ENCODE measurements around the gene GOLGA8S.
"Not testable (repeated sequence)": the region's sequence is repeated elsewhere in the genome, so short reads cannot be mapped to it uniquely, and the experiment has no call there.

Gene GOLGA8S, protein sequence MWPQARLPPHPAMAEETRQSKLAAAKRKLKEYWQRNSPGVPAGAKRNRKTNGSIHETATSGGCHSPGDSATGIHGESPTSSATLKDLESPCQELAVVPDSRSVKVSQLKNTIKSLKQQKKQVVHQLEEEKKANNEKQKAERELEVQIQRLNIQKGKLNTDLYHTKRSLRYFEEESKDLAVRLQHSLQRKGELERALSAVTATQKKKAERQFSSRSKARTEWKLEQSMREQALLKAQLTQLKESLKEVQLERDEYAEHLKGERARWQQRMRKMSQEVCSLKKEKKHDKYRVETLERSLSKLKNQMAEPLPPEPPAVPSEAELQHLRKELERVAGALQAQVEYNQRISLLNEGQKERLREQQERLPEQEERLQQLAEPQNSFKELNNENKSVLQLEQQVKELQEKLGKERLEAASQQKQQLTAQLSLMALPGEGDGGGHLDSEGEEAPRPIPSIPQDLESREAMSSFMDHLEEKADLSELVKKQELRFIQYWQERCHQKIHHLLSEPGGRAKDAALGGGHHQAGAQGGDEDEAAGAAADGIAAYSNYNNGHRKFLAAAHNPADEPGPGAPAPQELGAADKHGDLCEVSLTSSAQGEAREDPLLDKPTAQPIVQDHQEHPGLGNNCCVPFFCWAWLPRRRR

DNA sequence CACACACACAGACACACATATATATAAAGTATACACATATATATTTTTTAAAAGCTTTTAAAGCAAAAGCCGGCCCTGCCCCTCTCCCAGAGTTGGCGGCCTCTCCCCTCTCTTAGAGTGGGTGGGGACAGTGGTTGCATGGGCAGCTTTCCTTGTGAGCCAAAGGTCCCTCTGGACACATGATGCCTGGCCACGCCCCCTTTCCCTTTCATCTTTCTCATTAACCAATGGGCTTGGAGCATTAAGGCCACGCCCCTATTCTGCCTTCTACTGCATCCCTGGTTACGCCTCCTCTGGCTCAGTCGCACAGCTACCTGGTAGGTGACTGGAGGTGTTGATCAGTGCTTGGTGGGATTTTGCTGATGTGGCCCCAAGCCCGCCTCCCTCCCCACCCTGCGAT is at the start of gene GOLGA8S:
Gene GOLGA8S (plus strand): TSS at position 301 of the 400 bp plus-strand sequence. CDS start 62 bp downstream, at position 363.
- H3K4me3 ChIP-seq (ENCODE audit: low read depth, low read length), result not testable (repeated sequence)

DNA sequence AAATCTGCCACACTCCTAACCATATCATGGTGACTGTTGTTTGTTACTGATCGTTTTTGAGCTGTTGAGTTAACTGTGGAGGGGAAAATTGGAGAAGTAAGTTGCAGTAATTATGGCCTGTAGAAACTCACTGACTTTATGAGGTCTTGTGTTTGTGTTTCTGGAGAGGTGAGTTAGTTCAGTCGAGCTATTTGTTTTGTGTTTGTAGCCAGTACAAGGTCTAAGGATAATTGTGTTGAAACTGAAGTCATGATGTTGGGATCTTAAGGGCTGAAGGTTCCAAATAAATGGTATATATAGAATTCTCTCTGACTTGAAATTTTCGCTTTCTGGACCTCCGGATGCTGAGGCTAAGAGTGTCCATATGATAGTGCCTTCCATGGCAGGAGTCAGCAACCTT is 49.7 kb upstream of the GOLGA8S start:
- H3K4me3 ChIP-seq (ENCODE audit: low read depth, low read length), result not testable (repeated sequence)

DNA sequence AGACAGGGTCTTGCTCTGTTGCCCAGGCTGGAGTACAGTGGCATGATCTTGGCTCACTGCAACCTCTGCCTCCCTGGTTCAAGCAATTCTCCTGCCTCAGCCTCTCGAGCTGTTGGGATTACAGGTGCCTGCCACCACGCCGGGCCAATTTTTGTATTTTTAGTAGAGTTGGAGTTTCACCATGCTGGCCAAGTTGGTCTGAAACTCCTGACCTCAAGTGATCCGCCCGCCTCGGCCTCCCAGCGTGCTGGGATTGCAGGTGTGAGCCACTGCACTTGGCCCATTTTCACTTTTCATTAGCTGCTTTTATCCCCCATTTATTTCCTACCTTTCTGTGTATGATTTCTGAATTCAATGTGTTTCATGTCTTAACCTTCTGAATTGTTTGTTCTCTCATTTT is 48.6 kb upstream of the GOLGA8S start:
- not testable (repeated sequence) for H3K4me3 ChIP-seq (ENCODE audit: low read depth, low read length)

DNA sequence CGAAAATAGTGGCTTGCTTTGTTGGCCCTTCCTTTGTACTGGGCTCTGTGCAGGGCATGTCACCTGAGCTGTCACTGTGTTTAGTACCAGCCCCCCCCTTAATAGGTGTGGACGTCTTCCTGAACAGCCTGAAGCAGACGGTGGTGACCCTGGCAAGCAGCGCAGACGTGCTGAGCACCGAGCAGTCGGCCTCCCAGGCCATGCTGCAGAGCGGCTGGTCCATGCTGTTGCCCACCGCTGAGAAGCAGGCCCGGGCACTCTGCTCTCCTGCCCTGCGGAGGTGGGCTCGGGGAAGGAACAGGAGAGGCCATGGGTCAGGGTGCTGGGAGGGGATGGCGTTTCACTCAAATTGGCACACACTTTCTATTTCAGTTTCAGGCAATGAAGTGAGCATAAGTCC is 43.3 kb upstream of the GOLGA8S start:
- H3K4me3 ChIP-seq (ENCODE audit: low read depth, low read length), result not testable (repeated sequence)

DNA sequence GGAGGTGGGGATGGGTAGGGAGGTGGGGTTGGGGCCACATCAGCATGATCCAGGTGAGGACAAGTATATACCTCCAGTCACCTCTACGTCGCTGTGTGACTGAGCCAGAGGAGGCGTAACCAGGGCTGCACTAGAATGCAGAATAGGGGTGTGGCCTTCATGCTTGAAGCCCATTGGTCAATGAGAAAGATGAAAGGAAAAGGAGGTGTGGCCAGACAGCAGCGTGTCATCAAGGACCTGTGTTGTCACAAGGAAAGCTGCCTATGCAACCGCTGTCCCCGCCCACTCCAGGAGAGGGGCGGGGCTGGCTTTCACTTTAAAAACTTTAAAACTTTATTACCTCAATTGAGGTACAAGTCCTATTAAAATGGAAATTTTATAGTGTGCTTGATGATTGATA is 20.5 kb upstream of the GOLGA8S start, which contains the start of gene GOLGA6L26:
Gene GOLGA6L26 (minus strand): TSS at position 101 of the 400 bp plus-strand sequence. CDS start 61 bp downstream, at position 40.
- H3K4me3 ChIP-seq (ENCODE audit: low read depth, low read length), result not testable (repeated sequence)

DNA sequence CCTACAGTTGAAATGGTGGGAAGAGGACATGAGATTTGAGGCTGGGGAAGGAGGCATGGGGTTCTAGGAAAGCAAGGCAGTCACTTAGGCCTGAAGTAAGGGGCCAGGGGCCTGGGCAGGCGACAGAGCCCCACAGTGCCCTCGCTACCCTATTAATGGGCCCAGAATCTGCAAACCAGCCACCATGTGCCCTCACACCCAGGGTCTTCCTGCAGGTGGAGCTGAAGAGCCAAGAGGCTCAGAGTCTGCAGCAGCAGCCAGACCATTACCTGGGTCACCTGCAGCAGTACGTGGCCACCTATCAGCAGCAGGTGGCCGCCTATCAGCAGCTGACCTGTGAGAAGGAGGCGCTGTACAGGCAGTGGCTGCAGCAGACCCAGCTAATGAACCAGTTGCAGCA is 8.1 kb downstream of the GOLGA8S start:
- not testable (repeated sequence) for H3K4me3 ChIP-seq (ENCODE audit: low read depth, low read length)

DNA sequence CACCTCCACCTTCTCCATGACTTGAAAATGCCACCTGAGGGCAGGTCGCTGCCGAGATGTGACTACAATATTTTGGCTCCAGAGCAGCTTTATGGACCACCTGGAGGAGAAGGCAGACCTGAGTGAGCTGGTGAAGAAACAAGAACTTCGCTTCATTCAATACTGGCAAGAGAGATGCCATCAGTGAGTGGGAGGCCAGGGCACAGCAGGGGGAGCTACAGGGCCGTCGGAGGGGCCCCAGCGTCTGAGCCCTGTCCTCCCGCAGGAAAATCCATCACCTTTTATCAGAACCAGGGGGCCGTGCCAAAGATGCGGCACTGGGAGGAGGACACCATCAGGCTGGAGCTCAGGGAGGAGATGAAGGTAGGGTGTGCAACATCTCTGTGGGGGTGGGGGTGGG is 9.7 kb downstream of the GOLGA8S start:
- not testable (repeated sequence) for H3K4me3 ChIP-seq (ENCODE audit: low read depth, low read length)

DNA sequence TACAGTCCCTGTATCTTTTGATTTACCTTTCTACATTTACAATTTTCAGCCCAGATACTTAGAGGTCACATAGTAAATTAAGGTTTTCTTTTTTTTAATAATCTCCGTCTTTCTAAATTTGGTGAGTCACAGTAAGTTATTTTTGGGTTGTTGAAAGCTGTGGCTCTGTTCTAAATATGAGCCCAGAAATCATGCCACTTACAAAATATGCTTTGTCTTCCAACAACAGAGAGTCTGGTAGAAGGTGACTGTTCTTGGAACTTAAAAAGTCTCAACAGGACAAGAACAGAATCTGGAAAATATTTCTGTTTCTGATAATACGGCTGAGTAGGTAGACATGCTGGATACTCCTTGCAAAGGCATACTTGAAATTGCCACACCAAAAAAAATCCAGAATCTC is 16.0 kb downstream of the GOLGA8S start:
- H3K4me3 ChIP-seq (ENCODE audit: low read depth, low read length), result no peak overlapping the region

DNA sequence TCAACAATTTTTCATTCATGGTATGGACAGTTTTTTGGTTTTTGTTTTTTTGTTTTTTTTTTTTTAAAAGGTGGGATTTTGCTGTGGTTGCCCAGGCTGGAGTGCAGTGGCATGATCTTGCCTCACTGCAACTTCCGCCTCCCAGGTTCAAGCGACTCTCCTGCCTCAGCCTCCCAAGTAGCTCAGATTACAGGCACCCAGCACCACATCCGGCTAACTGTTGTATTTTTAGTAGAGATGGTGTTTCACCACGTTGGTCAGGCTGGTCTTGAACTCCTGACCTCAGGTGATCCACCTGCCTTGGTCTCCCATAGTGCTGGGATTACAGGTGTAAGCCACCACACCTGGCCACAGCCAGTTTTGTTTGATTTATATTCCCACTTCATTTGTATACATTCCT is 16.6 kb downstream of the GOLGA8S start:
- not testable (repeated sequence) for H3K4me3 ChIP-seq (ENCODE audit: low read depth, low read length)

DNA sequence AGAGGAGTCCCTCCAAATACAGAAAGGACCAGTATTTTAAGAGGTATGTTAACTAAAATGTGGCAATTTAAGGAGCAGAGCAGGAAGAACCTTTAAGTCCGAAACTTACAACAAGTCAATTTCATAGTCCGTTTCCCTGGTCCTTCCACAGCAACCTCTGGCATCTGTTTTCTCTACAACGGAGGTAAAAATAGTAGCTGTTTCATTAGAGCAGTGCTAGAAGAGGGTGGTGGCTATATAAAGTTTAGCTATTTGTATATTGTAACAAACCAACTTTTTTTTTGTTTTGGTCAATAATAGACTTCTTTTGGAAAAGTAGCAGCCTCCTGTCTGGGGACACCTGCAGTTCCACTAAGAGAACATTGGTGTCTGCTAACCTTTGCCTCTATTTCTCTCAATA is 17.3 kb downstream of the GOLGA8S start:
- H3K4me3 ChIP-seq (ENCODE audit: low read depth, low read length), result not testable (repeated sequence)

DNA sequence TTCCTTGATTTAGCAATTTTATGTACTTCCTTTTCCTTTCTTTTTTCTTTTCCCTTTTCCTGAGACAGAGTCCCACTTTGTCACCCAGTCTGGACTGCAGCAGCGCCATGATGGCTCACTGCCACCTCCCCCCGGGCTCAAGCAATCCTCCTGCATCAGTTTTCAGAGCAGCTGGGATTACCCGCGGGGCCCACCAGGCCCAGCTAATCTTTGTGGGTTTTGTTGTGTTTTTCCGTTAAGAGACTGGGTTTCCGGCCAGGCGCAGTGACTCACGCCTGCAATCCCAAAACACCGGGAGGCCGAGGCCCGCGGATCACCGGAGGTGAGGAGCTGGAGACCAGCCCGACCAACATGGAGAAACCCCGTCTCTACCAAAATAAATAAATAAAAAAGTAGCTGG is 17.7 kb downstream of the GOLGA8S start:
- H3K4me3 ChIP-seq (ENCODE audit: low read depth, low read length), result no peak overlapping the region

DNA sequence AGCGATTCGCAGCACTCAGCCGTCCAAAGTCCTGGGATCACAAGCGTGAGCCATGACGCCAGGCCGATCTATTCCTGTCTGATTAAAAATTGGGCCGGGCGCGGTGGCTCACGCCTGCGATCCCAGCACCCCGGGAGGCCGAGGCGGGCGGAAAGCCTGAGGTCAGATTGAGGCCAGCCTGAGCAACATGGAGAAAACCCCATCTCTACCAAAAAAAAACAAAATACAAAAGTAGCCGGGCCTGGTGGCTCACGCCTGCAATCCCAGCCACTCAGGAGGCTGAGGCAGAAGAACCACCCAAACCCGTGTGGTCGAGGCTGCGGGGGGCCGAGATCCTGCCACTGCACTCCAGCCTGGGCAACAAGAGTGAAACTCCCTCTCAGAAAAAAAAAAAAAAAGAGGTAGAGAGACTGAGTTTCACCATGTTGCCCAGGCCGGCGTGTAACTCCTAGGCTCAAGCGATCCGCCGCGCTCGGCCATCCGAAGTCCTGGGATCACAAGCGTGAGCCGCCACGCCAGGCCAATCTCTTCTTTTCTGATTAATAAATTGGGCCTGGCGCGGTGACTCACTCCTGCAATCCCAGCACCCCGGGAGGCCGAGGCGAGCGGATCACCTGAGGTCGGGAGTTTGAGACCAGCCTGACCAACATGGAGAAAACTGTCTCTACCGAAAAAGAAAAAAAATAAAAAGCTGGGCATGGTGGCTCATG is 18.5 kb downstream of the GOLGA8S start:
- not testable (repeated sequence) for H3K4me3 ChIP-seq (ENCODE audit: low read depth, low read length)

DNA sequence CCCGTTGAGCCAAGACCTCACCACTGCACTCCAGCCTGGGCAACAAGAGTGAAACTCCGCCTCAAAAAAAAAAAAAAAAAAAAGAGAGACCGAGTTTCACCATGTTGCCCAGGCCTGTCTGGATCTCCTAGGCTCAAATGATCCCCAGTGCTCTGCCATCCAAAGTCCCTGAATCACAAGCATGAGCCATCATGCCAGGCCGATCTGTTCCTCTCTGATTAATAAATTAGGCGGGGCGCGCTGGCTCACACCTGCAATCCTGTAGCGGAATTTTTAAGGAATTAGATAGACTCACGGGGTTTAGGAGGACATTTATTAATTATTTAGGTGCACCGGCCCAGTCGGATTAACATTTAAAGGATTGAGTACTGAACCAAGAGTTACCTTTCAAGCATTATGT is 19.7 kb downstream of the GOLGA8S start:
- not testable (repeated sequence) for H3K4me3 ChIP-seq (ENCODE audit: low read depth, low read length)

DNA sequence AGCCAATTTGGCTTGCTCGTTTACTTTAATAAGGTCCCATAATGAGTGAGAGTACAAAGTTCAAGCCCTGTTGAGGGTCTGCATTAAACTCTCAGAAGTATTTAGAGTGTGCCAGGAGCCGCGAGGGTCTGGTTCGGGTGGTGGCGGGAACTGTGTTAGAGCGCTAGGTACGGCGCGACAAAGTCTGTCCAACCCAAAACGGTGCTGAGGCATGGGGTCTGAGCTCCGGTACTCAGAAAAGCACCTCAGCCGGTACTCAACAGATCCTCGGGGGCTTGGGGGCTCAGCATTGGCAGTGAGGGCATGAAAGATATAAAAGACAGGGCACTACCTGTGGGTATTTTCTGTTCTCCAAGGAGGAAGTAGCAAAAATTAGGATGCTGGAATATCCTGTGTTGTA is 24.4 kb downstream of the GOLGA8S start:
- not testable (repeated sequence) for H3K4me3 ChIP-seq (ENCODE audit: low read depth, low read length)

DNA sequence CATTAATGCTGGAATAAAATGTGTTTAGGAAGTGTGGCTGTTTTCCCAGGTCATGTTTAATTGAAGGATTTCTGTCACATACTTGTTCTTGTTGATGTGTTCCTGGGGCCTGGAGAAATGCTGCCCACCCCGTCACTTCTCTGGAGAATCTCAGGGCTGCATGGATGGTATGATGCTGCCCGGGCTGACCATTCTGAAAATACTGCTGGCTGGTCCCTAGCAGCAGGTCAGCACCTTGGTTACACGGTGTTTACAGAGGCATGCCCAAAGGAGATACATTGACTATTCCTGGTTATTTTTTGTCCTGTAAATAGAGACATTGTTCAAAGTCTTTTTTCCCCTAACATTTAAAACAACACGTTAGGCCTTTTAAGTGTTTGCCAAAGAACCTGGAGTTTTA is 26.2 kb downstream of the GOLGA8S start:
- H3K4me3 ChIP-seq (ENCODE audit: low read depth, low read length), result not testable (repeated sequence)

DNA sequence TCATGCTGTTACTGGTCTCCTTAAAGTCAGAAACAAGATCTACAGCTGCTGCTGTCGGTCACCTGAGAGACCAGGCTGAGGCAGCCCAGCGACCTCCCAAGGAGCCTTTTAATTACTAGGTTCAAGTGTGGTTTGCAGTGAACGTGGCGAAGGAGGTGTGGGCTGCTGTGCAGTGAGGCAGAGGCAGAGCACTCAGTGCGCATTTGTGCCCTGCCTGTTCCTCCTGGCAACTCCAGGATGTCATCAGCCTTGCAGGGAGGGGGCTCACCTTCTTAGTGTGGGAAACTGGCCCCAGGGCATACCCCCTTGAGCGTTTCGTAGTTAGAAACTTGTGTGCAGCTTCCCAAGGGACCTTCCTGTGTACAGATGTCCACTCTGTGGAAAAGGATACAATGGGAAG is 26.6 kb downstream of the GOLGA8S start:
- H3K4me3 ChIP-seq (ENCODE audit: low read depth, low read length), result not testable (repeated sequence)

DNA sequence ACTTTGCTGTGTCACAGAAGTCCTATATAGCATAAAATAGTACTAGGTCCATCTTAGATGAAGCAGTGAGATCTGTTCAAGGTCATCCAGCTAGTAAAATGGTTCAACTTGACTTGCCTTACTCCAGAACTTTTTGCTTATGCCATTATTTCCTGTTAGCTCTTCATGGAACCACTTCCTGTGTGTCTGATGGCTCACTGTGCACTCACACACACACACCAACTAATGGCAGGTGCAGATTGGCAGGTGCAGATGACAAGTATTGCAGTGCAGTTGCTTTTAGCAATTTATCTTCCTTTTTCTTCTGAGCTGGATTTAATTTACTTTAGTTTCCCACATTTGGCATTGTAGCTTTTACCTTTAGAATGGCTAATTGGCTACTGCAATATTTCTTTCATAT is 29.8 kb downstream of the GOLGA8S start:
- H3K4me3 ChIP-seq (ENCODE audit: low read depth, low read length), result no peak overlapping the region

DNA sequence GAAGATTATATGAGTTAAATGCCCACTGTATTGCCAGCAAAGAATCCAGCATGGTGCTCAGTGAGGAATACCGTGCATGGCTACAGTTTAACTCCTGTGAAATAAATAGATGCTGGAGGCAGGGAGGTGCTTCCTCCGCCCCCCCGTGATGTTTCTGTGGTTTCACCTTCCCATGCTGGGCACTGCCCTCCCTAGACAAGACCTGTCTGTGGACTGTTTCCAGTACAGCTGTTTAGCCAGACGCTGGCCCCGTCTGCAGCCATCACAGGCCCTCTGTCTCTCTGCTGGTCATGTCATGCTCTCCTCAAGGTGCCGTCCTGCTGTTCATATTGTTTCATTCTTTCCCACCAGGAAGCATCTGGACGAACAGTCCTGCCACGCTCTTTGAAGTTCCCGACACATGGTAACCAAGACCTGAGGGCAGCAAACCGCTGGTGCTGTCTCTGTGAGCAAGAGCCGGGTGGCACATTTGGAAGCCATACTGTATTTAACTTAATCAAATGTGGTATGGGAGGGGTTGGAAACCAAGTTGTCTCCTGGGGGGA is 31.4 kb downstream of the GOLGA8S start:
- H3K4me3 ChIP-seq (ENCODE audit: low read depth, low read length), result no peak overlapping the region

DNA sequence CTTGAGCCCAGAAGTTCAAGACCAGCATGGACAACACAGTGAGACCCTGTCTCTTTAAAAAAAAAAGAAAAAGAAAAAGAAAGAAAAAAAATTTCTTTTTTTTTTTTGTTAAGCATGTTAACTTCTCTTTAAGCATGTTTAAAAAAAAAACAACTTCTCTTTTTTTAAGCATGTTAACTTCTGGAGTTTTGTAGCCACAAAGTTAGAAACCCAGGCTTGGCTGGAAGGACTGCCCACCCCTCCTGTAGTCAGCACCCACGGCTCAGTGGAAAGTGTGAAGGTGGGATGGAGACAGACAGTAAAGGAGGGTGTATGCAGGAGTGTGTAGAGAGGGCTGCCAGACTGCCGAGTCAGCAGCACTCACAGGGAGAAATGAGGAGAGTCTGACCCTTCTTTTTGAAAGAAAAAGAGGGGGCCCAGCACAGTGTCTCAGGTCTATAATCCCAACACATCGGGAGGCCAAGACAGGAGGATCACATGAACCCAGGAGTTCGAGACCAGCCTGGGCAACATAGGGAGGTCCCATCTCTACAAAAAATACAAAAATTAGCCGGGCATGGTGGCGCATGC is 33.2 kb downstream of the GOLGA8S start:
- H3K4me3 ChIP-seq (ENCODE audit: low read depth, low read length), result no peak overlapping the region

DNA sequence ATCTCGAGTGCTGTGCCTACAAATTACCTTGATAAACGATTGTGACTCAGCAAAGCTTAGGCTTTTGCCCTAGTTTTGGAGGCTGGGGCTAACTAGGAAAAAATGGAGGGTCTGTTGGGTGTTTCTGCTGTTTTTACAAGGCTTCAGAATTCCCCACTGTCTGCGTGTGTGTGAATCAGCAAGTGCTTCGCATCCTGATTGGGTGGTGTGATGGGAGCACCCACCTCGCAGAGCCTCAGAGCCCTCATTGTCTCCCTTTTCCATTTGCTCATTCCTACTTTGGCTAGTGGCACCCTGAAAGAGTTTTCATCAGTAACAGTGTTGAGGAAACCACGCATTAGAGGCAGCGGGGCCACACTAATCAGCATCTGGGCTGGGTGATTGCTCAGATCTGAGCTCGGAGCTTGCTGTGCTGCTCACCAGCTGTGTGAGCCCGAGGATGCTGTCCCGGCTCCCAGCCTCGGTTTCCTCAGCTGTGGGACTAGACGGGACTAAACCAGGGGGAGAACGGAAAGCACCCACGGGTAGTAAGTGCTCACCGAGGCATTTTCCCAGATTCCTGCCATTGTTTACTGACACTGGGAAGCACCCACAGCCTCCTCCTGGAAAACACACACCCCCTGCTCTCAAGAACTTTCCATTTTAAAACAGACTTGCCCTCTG is 40.6 kb downstream of the GOLGA8S start:
- H3K4me3 ChIP-seq (ENCODE audit: low read depth, low read length), result no peak overlapping the region

DNA sequence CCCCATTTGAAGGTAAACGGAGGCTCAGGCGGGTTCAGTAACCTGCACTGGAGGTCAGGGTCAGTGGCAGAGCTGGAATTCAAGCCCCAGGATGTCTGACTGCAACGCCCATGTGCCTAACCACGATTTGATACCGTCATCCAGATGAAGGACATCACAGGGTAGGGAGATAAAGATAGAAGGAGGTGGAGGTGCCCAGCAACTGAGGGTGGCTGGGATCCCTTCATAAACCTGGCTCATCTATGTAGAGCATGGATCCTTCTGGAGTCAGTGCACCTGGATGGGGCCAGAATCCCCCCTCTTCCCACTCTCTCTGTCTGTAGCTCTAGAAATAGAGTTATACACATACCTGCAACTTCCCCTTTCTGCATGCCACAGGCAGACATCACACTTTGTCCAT is 41.3 kb downstream of the GOLGA8S start:
- H3K4me3 ChIP-seq (ENCODE audit: low read depth, low read length), result no peak overlapping the region
